H9 (cell line): ENCODE data around the gene GNA15. TPM values are rescaled to one million over a fixed set of nuclear protein-coding genes. Genes with fewer than 3 reads are reported as not detected.

ENCODE experiments used
- DNase-seq: peaks from one replicate; pipeline ENCODE4 v3.0.0-alpha.2; 2017
- H2AFZ ChIP-seq: one replicate; pipeline ENCODE4 v1.6.1; 2013; ENCODE audit warnings: mild to moderate bottlenecking, low read length, control low read depth, moderate library complexity
- H2AK5ac ChIP-seq: 2 replicates; pipeline ENCODE4 v1.6.1; 2013; ENCODE audit warnings: low read length, control low read depth, mixed read lengths; ENCODE audit not compliant: insufficient read length
- H2BK120ac ChIP-seq: one replicate; pipeline ENCODE4 v1.6.1; 2013; ENCODE audit warnings: low read depth, mild to moderate bottlenecking, low read length, control low read depth, inconsistent platforms; ENCODE audit not compliant: poor library complexity, severe bottlenecking
- H2BK12ac ChIP-seq: 2 replicates; pipeline ENCODE4 v1.6.1; 2013; ENCODE audit warnings: low read length, control low read depth, mixed read lengths, low read depth; ENCODE audit not compliant: insufficient read length
- H2BK15ac ChIP-seq: 2 replicates; pipeline ENCODE4 v1.6.1; 2013; ENCODE audit warnings: low read depth, low read length, control low read depth
- H2BK20ac ChIP-seq: one replicate; pipeline ENCODE4 v1.6.1; 2013; ENCODE audit warnings: low read depth, mild to moderate bottlenecking, low read length, control low read depth, inconsistent platforms; ENCODE audit not compliant: poor library complexity, severe bottlenecking
- H2BK5ac ChIP-seq: 2 replicates; pipeline ENCODE4 v1.6.1; 2013; ENCODE audit warnings: low read length, control low read depth, mixed read lengths; ENCODE audit not compliant: insufficient read length
- H3K14ac ChIP-seq: 2 replicates; pipeline ENCODE4 v1.6.1; 2013; ENCODE audit warnings: low read length, control low read depth; ENCODE audit not compliant: insufficient read depth
- H3K18ac ChIP-seq: 2 replicates; pipeline ENCODE4 v1.6.1; 2013; ENCODE audit warnings: low read depth, mild to moderate bottlenecking, mixed read lengths, low read length, control low read depth; ENCODE audit not compliant: insufficient read length
- H3K23ac ChIP-seq: 2 replicates; pipeline ENCODE4 v1.6.1; 2013; ENCODE audit warnings: low read length, control low read depth, mixed read lengths, low read depth; ENCODE audit not compliant: insufficient read length
- H3K23me2 ChIP-seq: 2 replicates; pipeline ENCODE4 v1.6.1; 2013; ENCODE audit warnings: low read depth, mild to moderate bottlenecking, mixed read lengths, low read length, control low read depth; ENCODE audit not compliant: insufficient read length, poor library complexity, severe bottlenecking
- H3K27ac ChIP-seq: 2 replicates; pipeline ENCODE4 v1.5.1; 2013; ENCODE audit warnings: low read length, control low read depth, mixed read lengths, low read depth; ENCODE audit not compliant: insufficient read length
- H3K27me3 ChIP-seq: 2 replicates; pipeline ENCODE4 v1.6.1; 2013; ENCODE audit warnings: low read length, control low read depth, inconsistent platforms; ENCODE audit not compliant: insufficient read depth
- H3K4ac ChIP-seq: 2 replicates; pipeline ENCODE4 v1.6.1; 2013; ENCODE audit warnings: low read depth, mild to moderate bottlenecking, control low read depth, inconsistent platforms, low read length, moderate library complexity
- H3K4me1 ChIP-seq: 2 replicates; pipeline ENCODE4 v1.6.1; 2013; ENCODE audit warnings: low read length, control low read depth, inconsistent platforms; ENCODE audit not compliant: insufficient read depth
- H3K4me2 ChIP-seq: 2 replicates; pipeline ENCODE4 v1.6.1; 2013; ENCODE audit warnings: low read length, control low read depth, mixed read lengths; ENCODE audit not compliant: insufficient read length, insufficient read depth
- H3K56ac ChIP-seq: 2 replicates; pipeline ENCODE4 v1.6.1; 2013; ENCODE audit warnings: low read depth, mild to moderate bottlenecking, mixed read lengths, low read length, control low read depth; ENCODE audit not compliant: insufficient read length
- H3K79me1 ChIP-seq: 2 replicates; pipeline ENCODE4 v1.6.1; 2013; ENCODE audit warnings: low read depth, mild to moderate bottlenecking, moderate library complexity, low read length, control low read depth, inconsistent platforms; ENCODE audit not compliant: insufficient read depth, poor library complexity, severe bottlenecking
- H3K79me2 ChIP-seq: 2 replicates; pipeline ENCODE4 v1.6.1; 2013; ENCODE audit warnings: low read length, control low read depth, inconsistent platforms; ENCODE audit not compliant: insufficient read depth
- H3K9ac ChIP-seq: 2 replicates; pipeline ENCODE4 v1.6.1; 2013; ENCODE audit warnings: low read length, control low read depth, mixed read lengths; ENCODE audit not compliant: insufficient read length; ENCODE audit errors: extremely low read depth
- H3K9me3 ChIP-seq: one replicate; pipeline ENCODE4 v1.6.1; 2013; ENCODE audit warnings: low read depth, low read length, inconsistent platforms; ENCODE audit not compliant: control insufficient read depth
- H3T11ph ChIP-seq: one replicate; pipeline ENCODE4 v1.6.1; 2013; ENCODE audit warnings: mild to moderate bottlenecking, low read length, control low read depth, inconsistent platforms
- H4K20me1 ChIP-seq: one replicate; pipeline ENCODE4 v1.6.1; 2013; ENCODE audit not compliant: control insufficient read depth, insufficient read length, insufficient read depth
- H4K5ac ChIP-seq: 2 replicates; pipeline ENCODE4 v1.6.1; 2013; ENCODE audit warnings: low read depth, mild to moderate bottlenecking, mixed read lengths, low read length, control low read depth; ENCODE audit not compliant: insufficient read length
- H4K8ac ChIP-seq: replicated peaks from 2 replicates; pipeline ENCODE4 v1.6.1; 2013; ENCODE audit warnings: low read length, control low read depth, mixed read lengths, low read depth; ENCODE audit not compliant: insufficient read length
- H4K91ac ChIP-seq: 2 replicates; pipeline ENCODE4 v1.6.1; 2013; ENCODE audit warnings: low read depth, mild to moderate bottlenecking, moderate library complexity, mixed read lengths, low read length, control low read depth; ENCODE audit not compliant: insufficient read length
- H3K27ac Mint-ChIP-seq, 3 experiments: 2 replicates in 2 of 3; 3 replicates in 1 of 3; pipeline ENCODE4 v1.8.0; 2020 to 2021; ENCODE audit warnings: mixed read lengths in 3 of 3, mild to moderate bottlenecking in 1 of 3, moderate library complexity in 1 of 3
- H3K27me3 Mint-ChIP-seq: 2 replicates; pipeline ENCODE4 v1.8.0; 2021; ENCODE audit warnings: low read depth, mild to moderate bottlenecking, moderate library complexity, mixed read lengths
- H3K36me3 Mint-ChIP-seq, 3 experiments: 2 replicates in 2 of 3; 3 replicates in 1 of 3; pipeline ENCODE4 v1.8.0; 2020 to 2021; ENCODE audit warnings: low read depth in 3 of 3, mixed read lengths in 3 of 3; ENCODE audit not compliant: insufficient read depth in 1 of 3
- H3K4me1 Mint-ChIP-seq, 2 experiments: 2 replicates each; pipeline ENCODE4 v1.8.0; 2020; ENCODE audit warnings: mixed read lengths in 2 of 2
- H3K4me3 Mint-ChIP-seq, 2 experiments: 2 replicates in 1 of 2; 3 replicates in 1 of 2; pipeline ENCODE4 v1.8.0; 2020 to 2021; ENCODE audit warnings: mild to moderate bottlenecking in 2 of 2, mixed read lengths in 2 of 2, moderate library complexity in 1 of 2
- H3K9me3 Mint-ChIP-seq, 2 experiments: 2 replicates in 1 of 2; 3 replicates in 1 of 2; pipeline ENCODE4 v1.8.0; 2020; ENCODE audit warnings: mild to moderate bottlenecking in 2 of 2, mixed read lengths in 2 of 2, moderate library complexity in 1 of 2
- WGBS: extraction: QIAGEN DNeasy Blood & Tissue Kit; methylation state at CpG from one replicate; pipeline ENCODE4 v1.1.7; 2013; ENCODE audit warnings: missing lambda C conversion rate, low lambda C conversion rate, mixed read lengths; ENCODE audit not compliant: insufficient read length; ENCODE audit errors: extremely low coverage; 5-methylcytosine and 5-hydroxymethylcytosine counted together
- total RNA-seq: library from RNA; stranded (reverse); gene quantifications from 2 replicates; pipeline ENCODE4 v1.2.1, GENCODE V29; 2021
- TF ChIP-seq, protein P1 (sequence below): fragments of 200-600 bp; sonication (generic); conservative IDR thresholded peaks from 3 replicates; pipeline ENCODE4 v1.8.0; 2021; ENCODE audit warnings: antibody characterized with exemption, mild to moderate bottlenecking

The GNA15 gene
- total RNA-seq, 1 experiment from 2014 or later = not detected

DNA sequence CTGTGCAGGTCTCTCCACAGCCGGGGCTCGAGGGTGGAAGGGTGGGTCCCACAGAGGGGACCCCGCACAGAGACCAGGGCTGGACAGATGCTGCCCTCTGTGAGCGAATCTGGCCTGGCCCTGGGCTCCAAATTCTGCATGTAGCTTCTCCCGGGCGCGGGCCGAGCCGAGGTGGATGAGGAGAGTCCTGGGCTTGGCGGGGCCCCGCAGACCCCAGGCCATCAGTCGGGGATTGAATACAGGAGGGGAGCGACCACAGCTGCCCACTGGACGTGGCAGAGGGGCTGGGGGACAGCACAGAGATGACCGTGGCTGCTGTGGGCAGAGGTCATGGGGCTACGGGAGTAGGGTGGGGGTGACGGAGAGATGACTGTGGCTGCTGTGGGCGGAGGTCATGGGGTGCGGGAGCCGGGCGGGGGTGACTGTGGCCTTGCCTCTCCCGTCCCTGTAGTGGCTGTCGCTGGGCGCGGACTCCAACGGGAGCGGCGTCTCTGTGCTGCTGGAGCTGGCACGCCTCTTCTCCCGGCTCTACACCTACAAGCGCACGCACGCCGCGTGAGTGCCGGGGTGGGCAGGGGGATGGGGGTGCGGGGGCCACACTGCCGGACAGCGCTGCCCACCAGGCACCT lies 65.4 kb downstream of the GNA15 start:
- no peak overlapping the region for H4K91ac ChIP-seq
- no peak overlapping the region for H2AFZ ChIP-seq
- H2BK15ac ChIP-seq = no peak overlapping the region
- no peaks in the 10 kb centered on the region for H3K27me3 ChIP-seq
- WGBS = no CpG with 5 or more reads among the region's 39 CpGs
- H3K14ac ChIP-seq = no peak overlapping the region
- H3T11ph ChIP-seq = no peak overlapping the region
- no peak overlapping the region for H3K23ac ChIP-seq
- no peak overlapping the region for H3K18ac ChIP-seq
- no peak overlapping the region for H3K4ac ChIP-seq
- H3K23me2 ChIP-seq = no peaks in the 10 kb centered on the region
- H2AK5ac ChIP-seq = no peak overlapping the region
- H3K56ac ChIP-seq = no peak overlapping the region
- no peaks in the 10 kb centered on the region for H3K9me3 ChIP-seq
- H3K79me2 ChIP-seq = no peaks in the 10 kb centered on the region
- no peaks in the 10 kb centered on the region for H3K9me3 Mint-ChIP-seq
- no peak overlapping the region for H2BK5ac ChIP-seq
- H2BK12ac ChIP-seq = no peak overlapping the region
- H4K5ac ChIP-seq = no peak overlapping the region
- no peak overlapping the region for H3K9ac ChIP-seq
- H3K36me3 Mint-ChIP-seq = peaks cover 2 to 24% (median 6%) of the 10 kb centered on the region in 3 experiments; a peak in 5 of 7 replicates
- no peaks in the 10 kb centered on the region for H3K4me1 Mint-ChIP-seq
- no peaks in the 10 kb centered on the region for H3K27me3 Mint-ChIP-seq
- H2BK120ac ChIP-seq = no peak overlapping the region
- no peaks in the 10 kb centered on the region for H4K20me1 ChIP-seq
- H3K27ac Mint-ChIP-seq = no peak overlapping the region; a peak in 1 of 7 replicates
- H3K79me1 ChIP-seq = peaks cover 3% of the 10 kb centered on the region
- no peaks in the 10 kb centered on the region for H3K4me1 ChIP-seq
- no peak overlapping the region for H3K4me3 Mint-ChIP-seq
- DNase-seq = no peak
- H3K27ac ChIP-seq = no peak overlapping the region
- H2BK20ac ChIP-seq = no peak overlapping the region
- H3K4me2 ChIP-seq = no peak overlapping the region
- H4K8ac ChIP-seq = no peak overlapping the region
- TF ChIP-seq, protein P1, sequence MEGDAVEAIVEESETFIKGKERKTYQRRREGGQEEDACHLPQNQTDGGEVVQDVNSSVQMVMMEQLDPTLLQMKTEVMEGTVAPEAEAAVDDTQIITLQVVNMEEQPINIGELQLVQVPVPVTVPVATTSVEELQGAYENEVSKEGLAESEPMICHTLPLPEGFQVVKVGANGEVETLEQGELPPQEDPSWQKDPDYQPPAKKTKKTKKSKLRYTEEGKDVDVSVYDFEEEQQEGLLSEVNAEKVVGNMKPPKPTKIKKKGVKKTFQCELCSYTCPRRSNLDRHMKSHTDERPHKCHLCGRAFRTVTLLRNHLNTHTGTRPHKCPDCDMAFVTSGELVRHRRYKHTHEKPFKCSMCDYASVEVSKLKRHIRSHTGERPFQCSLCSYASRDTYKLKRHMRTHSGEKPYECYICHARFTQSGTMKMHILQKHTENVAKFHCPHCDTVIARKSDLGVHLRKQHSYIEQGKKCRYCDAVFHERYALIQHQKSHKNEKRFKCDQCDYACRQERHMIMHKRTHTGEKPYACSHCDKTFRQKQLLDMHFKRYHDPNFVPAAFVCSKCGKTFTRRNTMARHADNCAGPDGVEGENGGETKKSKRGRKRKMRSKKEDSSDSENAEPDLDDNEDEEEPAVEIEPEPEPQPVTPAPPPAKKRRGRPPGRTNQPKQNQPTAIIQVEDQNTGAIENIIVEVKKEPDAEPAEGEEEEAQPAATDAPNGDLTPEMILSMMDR = no peak
